Measurements from ENCODE around the gene TM4SF1.

DNA sequence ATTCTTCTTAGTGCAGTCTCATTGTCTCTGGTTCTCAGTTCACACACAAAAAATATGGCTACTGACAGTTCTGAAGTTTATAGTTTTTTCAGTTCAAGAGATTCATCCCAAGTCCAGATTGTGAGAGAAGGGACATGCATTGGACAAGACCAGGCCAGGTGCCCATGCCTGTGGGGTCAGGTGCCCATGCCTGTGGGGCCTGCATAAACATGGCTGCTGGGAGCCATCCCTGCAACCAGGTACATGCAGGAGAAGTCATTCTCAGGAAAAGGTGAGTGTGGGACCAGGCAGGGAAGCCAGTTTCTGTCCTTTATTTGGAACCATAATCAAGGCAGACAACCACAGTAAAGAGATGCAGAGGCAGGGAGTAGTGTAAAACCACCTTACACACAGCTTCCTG, 6.3 kb upstream of the TM4SF1 start:
- TF ChIP-seq EZH2 (IDR thresholded peaks at IDR 0.05; ENCODE audit: borderline replicate concordance, insufficient read depth, low read depth, low read length, poor library complexity, severe bottlenecking) (no peak), CTCF (IDR thresholded peaks at IDR 0.05) (no peak)

Measured in B cell (primary cell).